ENCODE measurements around the gene WBP1L.
"Not testable (repeated sequence)": the region's sequence is repeated elsewhere in the genome, so short reads cannot be mapped to it uniquely, and the experiment has no call there.

The WBP1L gene

GRCh38 chr10:102723989-102724388, 19.8 kb upstream of the WBP1L start:
- DNase-seq (ENCODE audit: low spot score), result no peak

DNA sequence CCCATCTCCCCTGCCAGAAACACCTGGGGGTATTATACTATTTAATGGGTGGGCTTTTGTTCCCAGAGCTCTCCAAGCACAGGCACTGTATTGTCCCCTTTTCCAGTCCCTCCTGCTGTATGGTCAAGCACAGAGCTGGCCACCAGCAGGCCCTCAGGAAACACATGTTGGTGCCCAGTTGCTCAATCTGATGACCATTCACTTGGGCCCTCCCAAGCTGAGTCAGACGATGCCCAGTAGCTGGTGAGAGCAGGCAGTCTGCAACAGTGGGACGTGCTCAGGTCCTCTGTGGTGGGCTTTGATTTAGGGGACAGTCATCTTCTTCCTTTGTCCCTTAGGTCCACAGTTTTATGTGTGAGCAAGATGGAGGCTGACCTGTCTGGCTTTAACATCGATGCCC, 17.5 kb upstream of the WBP1L start:
- no peak for DNase-seq (ENCODE audit: low spot score)

- no peak for DNase-seq (ENCODE audit: low spot score)
These were observed 16.5 kb upstream of the WBP1L start for GRCh38 chr10:102727037-102727818.

- DNase-seq (ENCODE audit: low spot score), result peak; percentile 54
These were observed 14.4 kb upstream of the WBP1L start for GRCh38 chr10:102729029-102730026.

- DNase-seq (ENCODE audit: low spot score), result no peak
These were observed 12.4 kb upstream of the WBP1L start for GRCh38 chr10:102731222-102731800.

GRCh38 chr10:102732661-102733060, 11.1 kb upstream of the WBP1L start:
- no peak for DNase-seq (ENCODE audit: low spot score)

DNA sequence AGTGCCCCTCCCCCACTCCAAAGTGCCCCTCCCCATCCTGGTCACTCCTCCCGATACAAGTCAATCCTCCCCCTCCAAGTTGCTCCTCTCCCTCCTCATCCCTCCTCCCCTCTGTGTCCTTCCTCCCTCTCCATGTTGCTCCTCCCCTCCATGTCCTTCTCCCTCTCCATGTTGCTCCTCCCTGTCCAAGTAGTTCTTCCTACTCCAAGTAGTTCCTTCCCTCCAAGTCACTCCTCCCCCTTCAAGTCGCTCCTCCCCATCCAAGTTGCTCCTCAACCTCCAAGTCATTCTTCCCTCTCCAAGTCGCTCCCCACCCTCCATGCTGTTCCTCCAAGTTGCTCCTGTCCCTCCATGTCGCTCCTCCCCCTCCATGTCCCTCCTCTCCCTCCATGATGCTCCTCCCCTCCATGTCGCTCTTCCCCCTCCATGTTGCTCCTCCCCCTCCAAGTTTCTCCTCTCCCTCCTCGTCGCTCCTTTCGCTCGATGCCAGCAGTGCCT, 8.6 kb upstream of the WBP1L start:
- no peak for DNase-seq (ENCODE audit: low spot score)

DNA sequence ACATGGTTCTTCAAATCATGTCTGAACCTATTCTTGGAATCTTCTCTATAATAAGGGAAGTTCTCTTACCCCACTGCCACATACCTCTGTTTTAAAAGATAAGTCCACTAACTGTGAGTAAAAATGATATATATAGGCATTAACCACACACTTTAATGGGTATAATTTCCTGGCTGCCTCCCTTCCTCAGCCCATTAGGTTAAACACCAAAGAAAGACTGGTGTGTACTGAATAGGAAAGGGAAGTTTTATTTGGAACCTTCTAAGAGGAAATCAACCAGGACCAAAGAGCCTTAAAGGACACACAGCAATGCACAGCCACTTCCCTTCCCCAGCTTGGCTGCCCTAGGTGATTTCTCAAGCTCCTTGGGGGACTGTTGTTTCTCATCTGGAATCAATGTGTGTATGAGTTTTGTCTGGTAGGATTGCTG, 5.0 kb upstream of the WBP1L start:
- DNase-seq (ENCODE audit: low spot score), result no peak

DNA sequence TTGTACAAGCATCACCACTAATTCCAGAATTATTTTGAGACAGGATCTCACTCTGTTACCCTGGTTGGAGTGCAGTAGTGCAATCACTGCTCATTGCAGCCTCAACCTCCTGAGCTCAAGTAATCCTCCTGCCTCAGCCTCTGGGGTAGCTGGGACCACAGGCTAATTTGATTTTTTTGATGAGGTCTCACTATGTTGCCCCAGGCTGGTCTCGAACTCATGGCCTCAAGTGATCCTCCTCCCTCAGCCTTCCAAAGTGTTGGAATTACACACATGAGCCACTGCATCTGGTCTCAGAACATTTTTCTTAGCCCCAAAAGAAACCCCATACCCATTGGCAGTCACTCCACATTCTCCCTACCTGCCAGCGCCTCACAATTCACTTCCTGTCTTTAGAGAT, 3.5 kb upstream of the WBP1L start:
- DNase-seq (ENCODE audit: low spot score), result no peak

- no peak for DNase-seq (ENCODE audit: low spot score)
These were observed 2.0 kb upstream of the WBP1L start for GRCh38 chr10:102741726-102742237.

DNA sequence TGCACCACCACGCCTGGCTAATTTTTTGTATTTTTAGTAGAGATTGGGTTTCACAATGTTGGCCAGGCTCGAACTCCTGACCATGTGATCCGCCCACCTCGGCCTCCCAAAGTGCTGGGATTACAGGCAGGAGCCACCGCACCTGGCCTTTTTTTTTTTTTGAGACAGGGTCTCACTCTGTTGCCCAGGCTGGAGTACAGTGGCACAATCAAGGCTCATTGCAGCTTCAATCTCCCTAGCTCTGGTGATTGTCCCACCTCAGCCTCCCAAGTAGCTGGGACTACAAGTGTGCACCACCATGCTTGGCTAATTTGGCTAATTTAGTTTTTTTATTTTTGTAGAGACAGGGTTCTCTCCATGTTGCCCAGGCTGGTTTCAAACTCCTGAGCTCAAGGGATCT, 1.4 kb upstream of the WBP1L start:
- not testable (repeated sequence) for DNase-seq (ENCODE audit: low spot score)

GRCh38 chr10:102743078-102743587, 615 bp upstream of the WBP1L start:
- no peak for DNase-seq (ENCODE audit: low spot score)

GRCh38 chr10:102744374-102745051, 765 bp downstream of the WBP1L start:
- no peak for DNase-seq (ENCODE audit: low spot score)

DNA sequence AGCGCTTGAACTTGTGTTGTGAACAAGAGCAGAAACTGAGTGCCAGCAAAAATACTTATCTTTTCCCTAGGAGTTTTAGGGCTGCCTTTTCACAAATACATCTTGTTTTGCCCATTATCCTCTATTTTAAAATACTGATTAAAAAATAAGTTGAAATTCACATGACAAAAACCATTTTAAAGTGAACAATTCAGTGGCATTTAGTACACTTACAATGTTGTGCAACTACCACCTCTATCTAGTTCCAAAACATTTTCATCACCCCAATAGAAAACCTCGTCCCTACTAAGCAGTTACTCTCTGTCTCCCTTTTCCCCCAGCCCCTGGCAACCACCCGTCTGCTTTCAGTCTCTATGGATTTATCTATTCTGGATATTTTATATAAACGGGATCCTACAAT, 1.4 kb downstream of the WBP1L start:
- no peak for DNase-seq (ENCODE audit: low spot score)

GRCh38 chr10:102752266-102752930, 8.7 kb downstream of the WBP1L start:
- DNase-seq (ENCODE audit: low spot score), result no peak

GRCh38 chr10:102752934-102753664, 9.4 kb downstream of the WBP1L start:
- DNase-seq (ENCODE audit: low spot score), result no peak

GRCh38 chr10:102753718-102754117, 10.0 kb downstream of the WBP1L start:
- no peak for DNase-seq (ENCODE audit: low spot score)

- DNase-seq (ENCODE audit: low spot score), result no peak
These were observed 13.6 kb downstream of the WBP1L start for GRCh38 chr10:102757323-102757722.

- DNase-seq (ENCODE audit: low spot score), result no peak
These were observed 14.6 kb downstream of the WBP1L start for GRCh38 chr10:102758240-102758932.

DNA sequence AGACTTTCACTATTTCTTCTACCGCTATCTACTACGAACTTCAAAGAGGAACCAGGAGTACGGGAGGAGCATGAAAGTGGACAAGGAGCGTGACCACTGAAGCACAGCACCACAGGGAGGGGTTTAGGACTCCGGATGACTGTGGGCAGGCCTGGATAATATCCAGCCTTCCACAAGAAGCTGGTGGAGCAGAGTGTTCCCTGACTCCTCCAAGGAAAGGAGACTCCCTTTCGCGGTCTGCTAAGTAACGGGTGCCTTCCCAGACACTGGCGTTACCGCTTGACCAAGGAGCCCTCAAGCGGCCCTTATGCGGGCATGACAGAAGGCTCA, 15.2 kb downstream of the WBP1L start:
- not testable (repeated sequence) for DNase-seq (ENCODE audit: low spot score)

Measured in LoVo (cell line).